ENCODE results near the gene ACACA. TPM values are rescaled to one million over a fixed set of nuclear protein-coding genes. Genes with fewer than 3 reads are reported as not detected.

ACACA gene
- polyA plus RNA-seq, 4 donors = 7.0 to 30.0 (median 16.6) TPM

DNA sequence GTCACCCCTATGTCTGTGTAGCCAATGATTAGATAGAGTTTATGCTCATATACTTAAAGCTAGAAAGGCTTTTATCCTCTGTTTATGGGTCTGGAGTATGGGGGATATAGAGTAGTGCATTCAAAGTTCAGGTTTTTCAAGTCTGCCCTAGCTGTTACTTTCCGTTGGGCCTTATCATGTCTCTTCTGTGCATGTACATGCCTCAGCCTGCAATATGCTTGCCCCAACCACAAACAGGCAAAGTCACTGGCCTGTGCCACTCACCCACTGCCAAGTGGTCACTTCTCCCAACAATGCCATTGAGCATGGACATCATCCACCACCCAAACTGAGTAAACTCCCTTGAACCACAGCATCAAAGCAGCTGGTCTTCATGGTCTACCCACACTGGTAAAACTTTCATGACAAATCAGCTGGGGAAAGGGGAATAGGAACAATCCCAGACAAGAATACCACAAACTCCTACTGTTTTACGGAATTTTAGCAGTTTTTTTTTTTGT, 101.2 kb downstream of the ACACA start:
- FAIRE-seq (no peak), DNase-seq (no peak)
- H3K9me3 ChIP-seq (ENCODE audit: control insufficient read depth in 2 of 2, insufficient read depth in 1 of 2, low read depth in 1 of 2, low read length in 1 of 2) = no peaks in the 10 kb centered on the region
- no peaks in the 10 kb centered on the region for H3K4me1 ChIP-seq (ENCODE audit: control insufficient read depth in 3 of 3, insufficient read depth in 2 of 3, low read depth in 1 of 3, low read length in 2 of 3)
- H3K27ac ChIP-seq (ENCODE audit: low read depth in 1 of 3, low read length in 2 of 3) = no peak overlapping the region
- no peak overlapping the region for H3K4me3 ChIP-seq (ENCODE audit: low read depth in 1 of 3, low read length in 3 of 3)
- H3K36me3 ChIP-seq (ENCODE audit: control insufficient read depth in 3 of 3, insufficient read depth in 2 of 3, low read depth in 1 of 3, low read length in 3 of 3) = peaks cover 0 to 11% (median 0%) of the 10 kb centered on the region in 3 donors
- WGBS, 3 donors = 80 to 88% (median 81%) methylated on average over 2 of the region's 2 CpGs
- no peaks in the 10 kb centered on the region for H3K27me3 ChIP-seq (ENCODE audit: control insufficient read depth in 3 of 3, insufficient read depth in 3 of 3, low read length in 3 of 3)

DNA sequence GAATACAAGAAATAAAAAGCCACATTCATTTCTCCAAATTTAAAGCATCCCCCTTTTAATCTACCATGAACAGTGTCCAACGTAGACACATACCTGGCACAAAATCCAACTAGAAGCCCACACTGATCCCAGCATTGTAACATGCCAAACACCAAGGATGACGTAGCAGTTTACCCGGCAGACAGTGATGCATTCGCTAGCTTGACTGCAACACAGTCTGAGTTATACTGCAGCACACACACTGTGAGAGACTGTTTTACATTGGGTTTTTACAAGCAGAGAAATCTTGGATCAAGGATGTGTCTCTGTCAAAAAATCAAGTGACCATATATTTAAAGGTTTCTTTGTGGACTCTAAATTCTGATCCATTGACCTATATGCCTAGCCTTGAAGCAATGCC, 105.3 kb downstream of the ACACA start:
- H3K36me3 ChIP-seq (ENCODE audit: control insufficient read depth in 3 of 3, insufficient read depth in 2 of 3, low read depth in 1 of 3, low read length in 3 of 3) = peaks cover 0 to 11% (median 2%) of the 10 kb centered on the region in 3 donors
- no peak overlapping the region for H3K4me3 ChIP-seq (ENCODE audit: low read depth in 1 of 3, low read length in 3 of 3)
- no peak for FAIRE-seq
- 74 to 94% (median 92%) methylated on average over 4 of the region's 4 CpGs for WGBS, 3 donors
- H3K4me1 ChIP-seq (ENCODE audit: control insufficient read depth in 3 of 3, insufficient read depth in 2 of 3, low read depth in 1 of 3, low read length in 2 of 3) = peaks cover 0 to 3% (median 0%) of the 10 kb centered on the region in 3 donors
- no peak for DNase-seq
- no peaks in the 10 kb centered on the region for H3K27me3 ChIP-seq (ENCODE audit: control insufficient read depth in 3 of 3, insufficient read depth in 3 of 3, low read length in 3 of 3)
- no peak overlapping the region for H3K27ac ChIP-seq (ENCODE audit: low read depth in 1 of 3, low read length in 2 of 3)
- no peaks in the 10 kb centered on the region for H3K9me3 ChIP-seq (ENCODE audit: control insufficient read depth in 2 of 2, insufficient read depth in 1 of 2, low read depth in 1 of 2, low read length in 1 of 2)

DNA sequence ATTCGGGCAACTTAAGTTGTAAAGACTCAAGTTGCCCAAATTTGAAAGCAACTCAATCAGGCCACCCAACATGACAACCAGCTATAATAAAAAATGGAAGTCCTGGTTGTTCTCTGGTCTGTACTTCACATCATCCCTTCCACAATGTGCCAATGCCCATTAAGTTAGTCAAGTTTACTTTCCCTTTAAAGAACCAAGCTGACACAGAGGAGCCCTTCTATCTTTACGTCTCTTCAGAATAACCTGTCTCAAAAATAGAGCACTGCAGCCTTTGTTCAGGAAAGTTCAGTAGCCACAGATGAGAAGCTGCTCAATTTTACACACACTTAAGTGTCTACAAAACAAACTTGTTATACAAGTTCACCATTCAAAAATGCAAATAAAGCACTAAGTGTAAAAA, 106.0 kb downstream of the ACACA start:
- Histone ChIP-seq H3K9me3 (ENCODE audit: control insufficient read depth in 2 of 2, insufficient read depth in 1 of 2, low read depth in 1 of 2, low read length in 1 of 2) (no peaks in the 10 kb centered on the region), H3K4me1 (ENCODE audit: control insufficient read depth in 3 of 3, insufficient read depth in 2 of 3, low read depth in 1 of 3, low read length in 2 of 3) (peaks cover 0 to 3% (median 0%) of the 10 kb centered on the region in 3 donors), H3K36me3 (ENCODE audit: control insufficient read depth in 3 of 3, insufficient read depth in 2 of 3, low read depth in 1 of 3, low read length in 3 of 3) (peaks cover 0 to 11% (median 2%) of the 10 kb centered on the region in 3 donors), H3K27me3 (ENCODE audit: control insufficient read depth in 3 of 3, insufficient read depth in 3 of 3, low read length in 3 of 3) (no peaks in the 10 kb centered on the region), H3K4me3 (ENCODE audit: low read depth in 1 of 3, low read length in 3 of 3) (no peak overlapping the region), H3K27ac (ENCODE audit: low read depth in 1 of 3, low read length in 2 of 3) (no peak overlapping the region)
- FAIRE-seq (no peak), DNase-seq (no peak)
- 56 to 74% (median 72%) methylated on average over 2 of the region's 2 CpGs for WGBS, 3 donors

DNA sequence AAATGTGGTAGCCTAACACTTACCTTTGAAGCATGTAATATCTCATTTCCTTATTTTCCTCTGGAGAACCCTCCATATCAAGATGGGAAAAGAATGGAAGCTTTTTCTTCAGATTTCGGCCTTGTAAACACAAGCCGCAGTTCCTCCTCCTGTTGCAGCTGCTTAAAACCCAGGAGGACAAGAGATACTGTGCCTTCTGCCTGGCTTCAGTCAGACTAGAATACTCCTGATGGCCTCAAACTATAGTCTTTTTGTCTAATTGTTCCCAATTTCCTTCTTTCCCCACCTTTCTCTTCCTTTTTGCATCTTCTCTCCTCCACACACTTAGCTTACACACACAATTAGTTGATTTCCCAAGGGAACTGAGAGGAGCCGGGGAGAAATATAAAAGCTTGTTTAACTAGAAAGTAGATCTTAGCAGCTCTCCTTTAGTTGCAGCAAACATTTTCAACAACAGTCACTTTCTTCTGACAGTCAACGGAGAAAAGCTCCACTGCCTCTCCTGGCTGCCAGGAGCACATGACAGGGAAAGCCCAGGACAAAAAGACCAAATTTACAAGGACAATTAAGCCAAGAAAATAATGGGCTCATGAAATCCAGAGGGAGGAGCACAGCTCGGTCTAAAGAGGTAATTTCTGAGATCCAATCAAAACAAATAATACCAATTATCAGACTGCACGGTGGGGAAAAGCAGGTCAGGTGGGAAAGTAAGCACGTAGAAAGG, 107.2 kb downstream of the ACACA start:
- peaks cover 0 to 9% (median 2%) of the 10 kb centered on the region in 3 donors for H3K36me3 ChIP-seq (ENCODE audit: control insufficient read depth in 3 of 3, insufficient read depth in 2 of 3, low read depth in 1 of 3, low read length in 3 of 3)
- H3K27ac ChIP-seq (ENCODE audit: low read depth in 1 of 3, low read length in 2 of 3) = no peak overlapping the region
- DNase-seq (no peak), FAIRE-seq (no peak)
- H3K4me1 ChIP-seq (ENCODE audit: control insufficient read depth in 3 of 3, insufficient read depth in 2 of 3, low read depth in 1 of 3, low read length in 2 of 3) = peaks cover 0 to 3% (median 0%) of the 10 kb centered on the region in 3 donors
- H3K9me3 ChIP-seq (ENCODE audit: control insufficient read depth in 2 of 2, insufficient read depth in 1 of 2, low read depth in 1 of 2, low read length in 1 of 2) = no peaks in the 10 kb centered on the region
- WGBS, 3 donors = 26 to 55% (median 54%) methylated on average over 7 of the region's 7 CpGs
- H3K4me3 ChIP-seq (ENCODE audit: low read depth in 1 of 3, low read length in 3 of 3) = no peak overlapping the region
- H3K27me3 ChIP-seq (ENCODE audit: control insufficient read depth in 3 of 3, insufficient read depth in 3 of 3, low read length in 3 of 3) = no peaks in the 10 kb centered on the region

DNA sequence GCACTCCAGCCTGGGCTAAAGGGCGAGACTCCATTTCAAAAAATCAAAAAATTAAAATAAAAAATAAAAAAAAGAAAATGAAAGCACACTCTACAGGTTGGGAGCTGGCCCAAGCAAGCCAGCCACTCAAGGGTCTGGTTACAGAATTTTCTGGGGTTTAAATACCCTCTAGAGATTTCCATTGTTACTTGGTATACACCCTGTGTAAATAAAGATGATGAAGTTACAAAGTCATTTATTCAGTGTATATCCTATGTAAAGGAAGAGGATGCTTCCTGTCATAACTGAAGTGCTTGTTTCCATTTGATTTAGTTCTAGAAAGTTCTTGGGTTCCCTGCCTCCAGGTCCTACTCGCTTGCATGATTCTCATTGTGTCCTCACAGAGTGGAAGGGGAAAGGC, 110.7 kb downstream of the ACACA start:
- H3K4me3 ChIP-seq (ENCODE audit: low read depth in 1 of 3, low read length in 3 of 3) = no peak overlapping the region
- DNase-seq (no peak), FAIRE-seq (no peak)
- H3K27ac ChIP-seq (ENCODE audit: low read depth in 1 of 3, low read length in 2 of 3) = no peak overlapping the region
- 94 to 100% (median 98%) methylated on average over 2 of the region's 2 CpGs for WGBS, 3 donors
- H3K4me1 ChIP-seq (ENCODE audit: control insufficient read depth in 3 of 3, insufficient read depth in 2 of 3, low read depth in 1 of 3, low read length in 2 of 3) = peaks cover 0 to 3% (median 0%) of the 10 kb centered on the region in 3 donors
- H3K9me3 ChIP-seq (ENCODE audit: control insufficient read depth in 2 of 2, insufficient read depth in 1 of 2, low read depth in 1 of 2, low read length in 1 of 2) = no peaks in the 10 kb centered on the region
- H3K27me3 ChIP-seq (ENCODE audit: control insufficient read depth in 3 of 3, insufficient read depth in 3 of 3, low read length in 3 of 3) = no peaks in the 10 kb centered on the region
- H3K36me3 ChIP-seq (ENCODE audit: control insufficient read depth in 3 of 3, insufficient read depth in 2 of 3, low read depth in 1 of 3, low read length in 3 of 3) = peaks cover 0 to 5% (median 2%) of the 10 kb centered on the region in 3 donors

DNA sequence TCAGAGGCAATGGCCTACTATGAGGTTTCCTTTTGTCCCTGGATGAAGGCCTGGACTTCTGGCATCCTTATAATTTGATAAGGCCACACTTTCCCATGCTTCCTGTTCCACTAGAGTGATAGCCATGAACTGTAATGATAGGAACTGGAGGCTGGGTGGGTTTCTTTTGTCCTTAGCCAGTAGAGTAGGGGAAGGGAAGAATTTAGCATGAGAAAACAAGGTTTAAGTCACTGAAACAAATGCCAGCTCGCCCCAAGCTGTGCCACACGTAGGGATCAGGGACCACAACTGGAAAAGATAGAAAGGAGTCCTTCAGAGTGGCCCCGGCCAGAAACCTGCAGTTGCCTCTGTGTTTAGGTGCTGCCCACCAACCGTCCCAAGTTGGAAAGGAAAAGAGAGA, 111.7 kb downstream of the ACACA start:
- 86 to 91% (median 90%) methylated on average over 4 of the region's 4 CpGs for WGBS, 3 donors
- H3K36me3 ChIP-seq (ENCODE audit: control insufficient read depth in 3 of 3, insufficient read depth in 2 of 3, low read depth in 1 of 3, low read length in 3 of 3) = peaks cover 0 to 5% (median 2%) of the 10 kb centered on the region in 3 donors
- DNase-seq = no peak
- no peaks in the 10 kb centered on the region for H3K27me3 ChIP-seq (ENCODE audit: control insufficient read depth in 3 of 3, insufficient read depth in 3 of 3, low read length in 3 of 3)
- no peak overlapping the region for H3K27ac ChIP-seq (ENCODE audit: low read depth in 1 of 3, low read length in 2 of 3)
- H3K4me1 ChIP-seq (ENCODE audit: control insufficient read depth in 3 of 3, insufficient read depth in 2 of 3, low read depth in 1 of 3, low read length in 2 of 3) = peaks cover 0 to 3% (median 0%) of the 10 kb centered on the region in 3 donors
- no peak overlapping the region for H3K4me3 ChIP-seq (ENCODE audit: low read depth in 1 of 3, low read length in 3 of 3)
- no peak for FAIRE-seq
- no peaks in the 10 kb centered on the region for H3K9me3 ChIP-seq (ENCODE audit: control insufficient read depth in 2 of 2, insufficient read depth in 1 of 2, low read depth in 1 of 2, low read length in 1 of 2)

DNA sequence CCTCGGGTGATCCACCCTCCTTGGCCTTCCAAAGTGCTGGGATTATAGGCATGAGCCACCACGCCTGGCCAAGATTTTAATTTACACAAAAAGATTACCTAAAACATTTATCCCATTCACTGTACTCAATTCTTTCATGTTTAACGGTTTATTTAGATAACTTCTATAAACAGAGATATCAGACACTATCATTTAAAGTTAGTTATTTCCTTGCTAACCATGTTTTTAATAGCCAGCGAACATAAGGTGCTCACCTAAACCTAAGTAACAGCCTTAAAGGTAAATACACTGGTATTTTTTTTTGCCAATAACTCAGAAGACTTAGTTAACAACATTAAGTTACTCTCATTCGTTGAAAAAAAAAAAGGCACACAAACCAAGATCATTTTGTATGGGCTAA, 112.9 kb downstream of the ACACA start:
- FAIRE-seq = no peak
- H3K27me3 ChIP-seq (ENCODE audit: control insufficient read depth in 3 of 3, insufficient read depth in 3 of 3, low read length in 3 of 3) = no peaks in the 10 kb centered on the region

DNA sequence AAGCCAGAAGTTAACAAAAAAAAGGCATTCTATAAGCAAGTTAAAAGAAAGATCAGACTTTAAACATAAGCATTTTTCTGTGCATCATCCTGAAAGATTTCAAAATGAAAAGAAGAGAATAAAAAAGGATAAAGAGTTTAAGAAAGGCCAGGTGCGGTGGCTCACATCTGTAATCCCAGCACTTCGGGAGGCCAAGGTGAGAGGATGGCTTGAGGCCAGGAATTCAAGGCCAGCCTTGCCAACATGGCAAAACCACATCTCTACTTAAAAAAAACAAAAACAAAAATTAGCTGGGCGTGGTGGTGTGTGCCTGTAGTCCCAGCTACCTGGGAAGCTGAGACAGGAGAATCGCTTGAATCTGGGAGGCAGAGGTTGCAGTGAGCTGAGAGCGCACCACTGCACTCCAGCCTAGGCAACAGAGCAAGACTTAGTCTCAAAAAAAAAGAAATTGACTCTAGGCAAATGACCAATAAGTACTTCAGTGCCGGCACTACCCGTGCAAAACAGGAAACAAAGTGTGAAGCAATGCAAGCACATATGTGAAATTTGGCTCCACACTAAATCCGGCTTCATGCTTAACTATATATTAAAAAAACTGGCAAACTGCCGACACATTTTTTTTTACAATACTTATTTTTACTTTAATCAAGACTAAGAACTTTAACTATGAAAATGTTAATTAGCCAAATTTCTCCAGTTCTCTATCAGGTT, 114.1 kb downstream of the ACACA start:
- no peaks in the 10 kb centered on the region for H3K27me3 ChIP-seq (ENCODE audit: control insufficient read depth in 3 of 3, insufficient read depth in 3 of 3, low read length in 3 of 3)
- no peaks in the 10 kb centered on the region for H3K4me1 ChIP-seq (ENCODE audit: control insufficient read depth in 3 of 3, insufficient read depth in 2 of 3, low read depth in 1 of 3, low read length in 2 of 3)
- H3K36me3 ChIP-seq (ENCODE audit: control insufficient read depth in 3 of 3, insufficient read depth in 2 of 3, low read depth in 1 of 3, low read length in 3 of 3) = peaks cover 0 to 3% (median 0%) of the 10 kb centered on the region in 3 donors
- H3K9me3 ChIP-seq (ENCODE audit: control insufficient read depth in 2 of 2, insufficient read depth in 1 of 2, low read depth in 1 of 2, low read length in 1 of 2) = no peaks in the 10 kb centered on the region
- FAIRE-seq (no peak), DNase-seq (no peak)
- no peak overlapping the region for H3K27ac ChIP-seq (ENCODE audit: low read depth in 1 of 3, low read length in 2 of 3)
- no peak overlapping the region for H3K4me3 ChIP-seq (ENCODE audit: low read depth in 1 of 3, low read length in 3 of 3)
- 71 to 82% (median 79%) methylated on average over 9 of the region's 9 CpGs for WGBS, 3 donors

More for the DNA sequence above, 112.9 kb downstream of the ACACA start:
- DNase-seq = no peak
- Histone ChIP-seq H3K27ac (ENCODE audit: low read depth in 1 of 3, low read length in 2 of 3) (no peak overlapping the region), H3K36me3 (ENCODE audit: control insufficient read depth in 3 of 3, insufficient read depth in 2 of 3, low read depth in 1 of 3, low read length in 3 of 3) (peaks cover 0 to 5% (median under 1%) of the 10 kb centered on the region in 3 donors), H3K4me1 (ENCODE audit: control insufficient read depth in 3 of 3, insufficient read depth in 2 of 3, low read depth in 1 of 3, low read length in 2 of 3) (peaks cover 0 to 3% (median 0%) of the 10 kb centered on the region in 3 donors), H3K4me3 (ENCODE audit: low read depth in 1 of 3, low read length in 3 of 3) (no peak overlapping the region), H3K9me3 (ENCODE audit: control insufficient read depth in 2 of 2, insufficient read depth in 1 of 2, low read depth in 1 of 2, low read length in 1 of 2) (no peaks in the 10 kb centered on the region)
- WGBS, 3 donors = 36 to 56% (median 47%) methylated on average over 5 of the region's 5 CpGs
